Right cardiac atrium (tissue), 5 donors: ENCODE data around the gene MACROD2. TPM values are rescaled to one million over a fixed set of nuclear protein-coding genes. Genes with fewer than 3 reads are reported as not detected.

Experiments
- ATAC-seq, 2 donors: fragments of 200-7000 bp; cut with Tn5 transposase; one replicate each; pipeline versions ENCODE4 v1.8.0 to v1.9.1; 2020; ENCODE audit warnings: moderate library complexity in 2 of 2, mild to moderate bottlenecking in 1 of 2
- DNase-seq, 3 donors: peaks; one replicate each; pipeline ENCODE4 v3.0.0-alpha.2; 2020
- H3K27ac ChIP-seq: one replicate; pipeline ENCODE4 v1.5.1; 2013; ENCODE audit warnings: mild to moderate bottlenecking, low read length, control low read depth, moderate library complexity
- H3K27me3 ChIP-seq: one replicate; pipeline ENCODE4 v1.6.1; 2013; ENCODE audit not compliant: control insufficient read depth, insufficient read depth
- H3K4me1 ChIP-seq: one replicate; pipeline ENCODE4 v1.6.1; 2013; ENCODE audit warnings: low read length; ENCODE audit not compliant: control insufficient read depth, insufficient read depth
- H3K4me3 ChIP-seq: one replicate; pipeline ENCODE4 v1.5.1; 2013; ENCODE audit warnings: low read length, control low read depth
- H3K9me3 ChIP-seq: one replicate; pipeline ENCODE4 v1.6.1; 2013; ENCODE audit warnings: low read length; ENCODE audit not compliant: control insufficient read depth
- WGBS: extraction: QIAGEN DNeasy Blood & Tissue Kit; methylation state at CpG from one replicate; pipeline ENCODE4 v1.1.7; 2013; 5-methylcytosine and 5-hydroxymethylcytosine counted together
- intact Hi-C, 4 donors: fragments of 100-400 bp; cut with DNase I; formaldehyde crosslinking; loops; one replicate each; pipeline versions ENCODE4 v1.11.0 to v1.14.0; 2022 to 2023
- polyA plus RNA-seq: library from polyadenylated mRNA; stranded (reverse); fragments of 200-250 nt; gene quantifications from one replicate; pipeline ENCODE4 v1.2.3, GENCODE V29; 2013
- total RNA-seq, 4 donors: library from RNA; stranded (reverse); fragmentation: NEBNext Ultra II Directional; extraction: Animal tissue kit (Norgen Biotek cat#: 25700); gene quantifications; one replicate each; pipeline ENCODE4 v1.2.1, GENCODE V29; 2021
- donor health status: healthy with polysubstance abuse.
- donor health status: DM: no; HTN: yes; CAD: no.
- donor health status: DM: no; HTN: no; CAD: no.
- donor health status: DM: no; HTN: yes; CAD: no; lungs with severe emphysema.
- donor health status: DM: yes; HTN: yes; CAD: no.

The MACROD2 gene
- total and polyA plus RNA-seq, 5 donors, result 0.61 to 4.4 (median 2.4) TPM

- no peak overlapping the region for H3K27ac ChIP-seq
- WGBS, result 49% methylated on average over 2 of the region's 2 CpGs
- H3K4me1 ChIP-seq, result no peaks in the 10 kb centered on the region
- H3K27me3 ChIP-seq, result no peaks in the 10 kb centered on the region
- H3K9me3 ChIP-seq, result no peaks in the 10 kb centered on the region
- DNase-seq (no peak), ATAC-seq (no peak)
- intact Hi-C loops, result no loop called here
- no peak overlapping the region for H3K4me3 ChIP-seq
These were observed 1255.9 kb downstream of the MACROD2 start for GRCh38 chr20:15251171-15251570.

- intact Hi-C loops, result no loop called here
- Histone ChIP-seq H3K4me3 (no peak overlapping the region), H3K27ac (no peak overlapping the region), H3K27me3 (no peaks in the 10 kb centered on the region), H3K4me1 (no peaks in the 10 kb centered on the region), H3K9me3 (no peaks in the 10 kb centered on the region)
- DNase-seq (no peak), ATAC-seq (no peak)
- 87% methylated on average over 2 of the region's 2 CpGs for WGBS
These were observed 1257.0 kb downstream of the MACROD2 start for GRCh38 chr20:15252304-15252703.

- Histone ChIP-seq H3K4me3 (no peak overlapping the region), H3K27ac (no peak overlapping the region), H3K9me3 (no peaks in the 10 kb centered on the region), H3K27me3 (no peaks in the 10 kb centered on the region), H3K4me1 (no peaks in the 10 kb centered on the region)
- no peak for ATAC-seq
- intact Hi-C loops, result no loop called here
- 96% methylated on average over 5 of the region's 5 CpGs for WGBS
- DNase-seq, result no peak
These were observed 1258.1 kb downstream of the MACROD2 start for GRCh38 chr20:15253431-15253830.

- WGBS, result 68% methylated on average over 6 of the region's 6 CpGs
These were observed 1261.6 kb downstream of the MACROD2 start for GRCh38 chr20:15256676-15257568.

GRCh38 chr20:15257569-15257870 is 1262.2 kb downstream of the MACROD2 start:
- Histone ChIP-seq H3K4me3 (no peak overlapping the region), H3K4me1 (no peaks in the 10 kb centered on the region), H3K27me3 (no peaks in the 10 kb centered on the region), H3K27ac (no peak overlapping the region), H3K9me3 (no peaks in the 10 kb centered on the region)
- intact Hi-C loops, result no loop called here
- WGBS, result 56% methylated on average over 1 of the region's 1 CpG
- ATAC-seq (no peak), DNase-seq (no peak)

More at GRCh38 chr20:15256676-15257568, 1261.6 kb downstream of the MACROD2 start:
- Histone ChIP-seq H3K27me3 (no peaks in the 10 kb centered on the region), H3K4me3 (no peak overlapping the region), H3K9me3 (no peaks in the 10 kb centered on the region), H3K27ac (no peak overlapping the region), H3K4me1 (no peaks in the 10 kb centered on the region)
- DNase-seq (no peak), ATAC-seq (no peak)
- intact Hi-C loops, result no loop called here

- 59% methylated on average over 1 of the region's 1 CpG for WGBS
- H3K27me3 ChIP-seq, result no peaks in the 10 kb centered on the region
- no peaks in the 10 kb centered on the region for H3K4me1 ChIP-seq
- H3K9me3 ChIP-seq, result no peaks in the 10 kb centered on the region
- no peak for ATAC-seq
- intact Hi-C loops, result no loop called here
- no peak overlapping the region for H3K27ac ChIP-seq
- DNase-seq, result no peak
- H3K4me3 ChIP-seq, result no peak overlapping the region
These were observed 1270.4 kb downstream of the MACROD2 start for GRCh38 chr20:15265581-15266309.

- Histone ChIP-seq H3K4me3 (no peak overlapping the region), H3K9me3 (no peaks in the 10 kb centered on the region), H3K27ac (no peak overlapping the region), H3K27me3 (no peaks in the 10 kb centered on the region), H3K4me1 (no peaks in the 10 kb centered on the region)
- DNase-seq (no peak), ATAC-seq (no peak)
- intact Hi-C loops, result no loop called here
- 40% methylated on average over 1 of the region's 1 CpG for WGBS
These were observed 1272.6 kb downstream of the MACROD2 start for GRCh38 chr20:15267935-15268334.

- intact Hi-C loops, result no loop called here
- Histone ChIP-seq H3K4me1 (no peaks in the 10 kb centered on the region), H3K4me3 (no peak overlapping the region), H3K27me3 (no peaks in the 10 kb centered on the region), H3K27ac (no peak overlapping the region), H3K9me3 (no peaks in the 10 kb centered on the region)
- DNase-seq, result no peak
- no peak for ATAC-seq
These were observed 1282.7 kb downstream of the MACROD2 start for GRCh38 chr20:15278041-15278440.

- intact Hi-C loops, result no loop called here
- no peaks in the 10 kb centered on the region for H3K4me1 ChIP-seq
- DNase-seq (no peak), ATAC-seq (no peak)
- H3K4me3 ChIP-seq, result no peak overlapping the region
- H3K9me3 ChIP-seq, result no peaks in the 10 kb centered on the region
- no peaks in the 10 kb centered on the region for H3K27me3 ChIP-seq
- 82% methylated on average over 5 of the region's 5 CpGs for WGBS
- no peak overlapping the region for H3K27ac ChIP-seq
These were observed 1292.0 kb downstream of the MACROD2 start for GRCh38 chr20:15287329-15287728.

GRCh38 chr20:15288106-15288505 is 1292.8 kb downstream of the MACROD2 start:
- H3K27me3 ChIP-seq, result no peaks in the 10 kb centered on the region
- no peak overlapping the region for H3K4me3 ChIP-seq
- WGBS, result 84% methylated on average over 3 of the region's 3 CpGs
- ATAC-seq (no peak), DNase-seq (no peak)
- no peaks in the 10 kb centered on the region for H3K4me1 ChIP-seq
- no peaks in the 10 kb centered on the region for H3K9me3 ChIP-seq
- intact Hi-C loops, result no loop called here
- no peak overlapping the region for H3K27ac ChIP-seq

GRCh38 chr20:15289337-15289736 is 1294.0 kb downstream of the MACROD2 start:
- no peaks in the 10 kb centered on the region for H3K27me3 ChIP-seq
- 64% methylated on average over 4 of the region's 4 CpGs for WGBS
- no peaks in the 10 kb centered on the region for H3K9me3 ChIP-seq
- no peaks in the 10 kb centered on the region for H3K4me1 ChIP-seq
- intact Hi-C loops, result no loop called here
- H3K4me3 ChIP-seq, result no peak overlapping the region
- H3K27ac ChIP-seq, result no peak overlapping the region
- ATAC-seq, result no peak
- DNase-seq, result no peak
